ENCODE measurements around the gene GRK5.

- TF ChIP-seq, protein P1, sequence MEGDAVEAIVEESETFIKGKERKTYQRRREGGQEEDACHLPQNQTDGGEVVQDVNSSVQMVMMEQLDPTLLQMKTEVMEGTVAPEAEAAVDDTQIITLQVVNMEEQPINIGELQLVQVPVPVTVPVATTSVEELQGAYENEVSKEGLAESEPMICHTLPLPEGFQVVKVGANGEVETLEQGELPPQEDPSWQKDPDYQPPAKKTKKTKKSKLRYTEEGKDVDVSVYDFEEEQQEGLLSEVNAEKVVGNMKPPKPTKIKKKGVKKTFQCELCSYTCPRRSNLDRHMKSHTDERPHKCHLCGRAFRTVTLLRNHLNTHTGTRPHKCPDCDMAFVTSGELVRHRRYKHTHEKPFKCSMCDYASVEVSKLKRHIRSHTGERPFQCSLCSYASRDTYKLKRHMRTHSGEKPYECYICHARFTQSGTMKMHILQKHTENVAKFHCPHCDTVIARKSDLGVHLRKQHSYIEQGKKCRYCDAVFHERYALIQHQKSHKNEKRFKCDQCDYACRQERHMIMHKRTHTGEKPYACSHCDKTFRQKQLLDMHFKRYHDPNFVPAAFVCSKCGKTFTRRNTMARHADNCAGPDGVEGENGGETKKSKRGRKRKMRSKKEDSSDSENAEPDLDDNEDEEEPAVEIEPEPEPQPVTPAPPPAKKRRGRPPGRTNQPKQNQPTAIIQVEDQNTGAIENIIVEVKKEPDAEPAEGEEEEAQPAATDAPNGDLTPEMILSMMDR (conservative IDR thresholded peaks at IDR 0.05; ENCODE audit: low read depth, low read length) = no peak
- no peak for TF ChIP-seq EZH2 (IDR thresholded peaks at IDR 0.05; ENCODE audit: borderline replicate concordance, low read depth, low read length, poor library complexity, severe bottlenecking)
Measured at GRCh38 chr10:119246862-119247549, 39.6 kb downstream of the GRK5 start.
